HG02943 (cell line): Measurements from ENCODE around the gene SLC9A8.
"Not testable (repeated sequence)": the region's sequence is repeated elsewhere in the genome, so short reads cannot be mapped to it uniquely, and the experiment has no call there.

ENCODE experiments used
- ATAC-seq: cut with Tn5 transposase; IDR thresholded peaks from one replicate; pipeline ENCODE4 v1.9.1; 2021; ENCODE audit warnings: mild to moderate bottlenecking, low read depth, moderate library complexity; ENCODE audit not compliant: unreplicated experiment

The SLC9A8 gene

DNA sequence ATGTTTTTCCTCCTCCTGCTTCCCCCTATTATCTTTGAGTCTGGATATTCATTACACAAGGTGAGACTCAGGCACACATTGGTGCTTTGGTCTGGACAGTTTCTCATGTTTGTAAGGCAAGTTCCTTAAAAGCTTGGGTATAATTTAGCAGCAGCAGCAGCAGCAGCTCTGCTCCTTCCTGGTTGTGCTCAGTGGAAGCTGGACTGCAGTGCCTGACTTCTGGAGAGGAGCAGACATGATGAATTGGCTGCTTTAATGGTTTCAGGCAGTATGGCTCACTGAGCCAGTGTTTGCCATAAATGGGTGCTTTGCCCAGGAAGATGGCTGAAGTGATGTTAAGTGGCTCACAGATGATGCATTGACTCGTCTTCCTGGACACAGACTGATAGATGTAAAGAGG lies 32.4 kb downstream of the SLC9A8 start:
- ATAC-seq, result no peak

DNA sequence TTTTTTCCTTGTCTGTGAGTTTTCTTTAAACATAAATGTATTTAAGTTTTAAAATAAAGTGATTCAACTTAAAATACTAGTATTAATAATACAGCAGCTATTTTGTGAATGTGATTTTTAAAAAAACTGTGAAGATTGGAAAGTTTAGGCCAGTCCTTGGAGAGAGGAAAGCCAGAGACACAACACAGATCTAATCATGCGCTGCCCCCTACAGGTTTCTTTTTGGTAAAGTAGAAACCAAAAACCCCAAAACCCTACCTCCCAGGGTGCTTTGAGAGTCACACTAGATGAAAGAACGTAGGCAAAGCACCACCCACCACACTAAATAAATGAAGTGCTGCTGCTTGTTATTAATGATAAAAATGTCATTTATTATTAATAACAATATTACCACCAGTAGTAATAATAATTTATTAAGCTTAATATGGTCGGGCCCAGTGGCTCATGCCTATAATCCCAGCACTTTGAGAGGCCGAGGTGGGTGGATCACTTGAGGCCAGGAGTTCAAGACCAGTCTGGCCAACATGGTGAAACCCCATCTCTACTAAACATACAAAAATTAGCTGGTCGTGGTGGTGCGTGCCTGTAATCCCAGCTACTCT lies 33.7 kb downstream of the SLC9A8 start:
- ATAC-seq, result no peak

DNA sequence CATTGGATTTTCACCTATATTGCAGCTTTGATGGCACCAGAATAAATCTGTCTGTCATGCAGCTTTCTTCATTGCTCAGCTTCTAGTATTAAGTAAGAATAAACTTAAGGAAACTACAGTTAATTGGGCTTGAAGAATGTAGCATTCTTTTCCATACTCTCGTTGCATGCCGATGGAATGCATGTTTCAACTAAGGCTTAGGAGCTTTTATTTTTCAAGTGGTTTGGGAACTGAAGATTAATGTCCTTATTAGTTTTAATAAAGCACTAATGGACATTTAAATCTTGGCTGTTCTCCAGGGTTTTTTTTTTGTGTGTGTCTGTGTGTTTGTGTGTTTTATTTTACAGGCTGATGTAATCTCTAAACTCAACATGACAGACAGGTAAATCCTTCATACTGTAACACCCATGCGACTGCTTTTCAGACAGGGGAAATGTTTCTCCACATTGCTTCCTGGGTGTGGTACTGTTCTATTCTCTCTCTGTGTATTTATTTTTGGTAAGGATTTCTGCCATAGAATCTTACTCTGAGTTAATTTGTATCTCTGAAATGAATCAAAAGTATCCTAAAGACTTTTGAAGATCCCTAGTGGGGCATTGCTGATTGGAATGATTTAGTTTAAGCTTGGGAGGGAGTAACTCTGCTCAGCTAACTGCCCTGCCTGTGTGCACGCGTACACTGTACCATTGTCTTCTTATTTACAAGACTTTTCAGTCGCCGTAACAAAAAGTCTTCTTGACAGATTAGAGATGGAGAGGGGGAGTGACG lies 38.0 kb downstream of the SLC9A8 start:
- no peak for ATAC-seq

DNA sequence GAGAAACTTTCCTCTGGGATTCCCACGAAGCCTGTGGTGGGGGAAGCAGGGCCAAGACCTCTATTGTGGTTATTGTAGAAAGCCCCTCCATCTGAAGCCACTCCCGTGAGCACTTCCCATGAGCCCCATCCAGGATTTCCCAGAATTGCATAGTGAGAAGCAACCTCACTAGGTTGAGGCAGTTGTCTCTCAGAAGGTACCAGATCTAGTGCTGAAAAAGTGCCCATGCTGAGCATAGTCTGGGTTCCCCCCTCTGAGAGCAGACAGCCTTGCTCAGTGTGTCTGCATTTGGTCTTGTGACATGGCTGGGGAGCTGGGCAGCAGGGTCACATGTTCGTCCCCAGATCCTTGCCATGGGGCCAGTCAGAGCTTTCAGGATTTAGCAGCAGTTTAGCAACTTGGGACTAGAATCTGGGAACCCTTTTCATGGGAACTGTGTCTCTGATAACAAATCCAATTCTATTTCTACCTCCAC lies 38.6 kb downstream of the SLC9A8 start:
- ATAC-seq, result no peak

DNA sequence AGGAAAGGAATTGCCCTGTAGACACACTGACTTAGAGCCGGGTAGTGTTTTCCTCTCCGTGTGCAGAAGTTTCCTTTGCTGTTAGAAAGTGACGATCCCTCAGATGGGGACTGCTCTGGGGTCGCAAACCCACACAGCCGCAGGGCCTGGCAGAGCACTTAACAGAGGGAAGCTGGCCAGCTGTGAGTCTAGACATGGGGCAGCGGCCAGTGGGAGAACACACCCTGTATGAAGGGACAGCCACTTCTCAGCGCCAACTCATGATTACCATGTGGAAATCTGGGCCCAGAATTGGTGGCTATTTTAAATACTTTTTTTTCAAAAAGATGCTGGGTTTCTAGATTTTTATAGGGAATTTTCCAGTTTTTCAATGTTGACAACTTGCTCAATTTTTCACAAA lies 39.4 kb downstream of the SLC9A8 start:
- no peak for ATAC-seq

DNA sequence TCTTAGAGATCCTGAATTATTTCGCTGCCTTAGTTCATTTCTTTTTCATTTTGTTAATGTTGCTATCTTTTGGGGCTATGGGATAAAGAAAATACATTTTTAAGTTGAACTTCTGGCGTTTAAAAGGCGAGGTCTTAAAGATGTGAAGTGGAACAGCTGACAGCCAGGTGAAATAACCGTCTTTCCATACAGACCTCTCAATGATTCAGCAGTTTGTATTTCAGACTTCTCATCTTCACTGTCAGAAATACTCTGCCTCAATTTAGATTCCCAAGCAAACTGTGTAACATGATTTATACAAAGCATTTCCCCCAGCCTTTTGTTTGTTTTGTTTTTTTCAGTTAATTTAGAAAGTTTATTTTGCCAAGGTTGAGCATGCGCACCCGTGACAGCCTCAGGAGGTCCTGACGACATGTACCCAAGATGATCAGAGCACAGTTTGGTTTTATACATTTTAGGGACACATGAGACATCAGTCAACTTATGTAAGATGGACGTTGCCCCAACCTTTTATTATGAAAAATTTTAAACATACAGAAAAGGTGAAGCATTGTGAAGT lies 40.0 kb downstream of the SLC9A8 start:
- ATAC-seq, result no peak

DNA sequence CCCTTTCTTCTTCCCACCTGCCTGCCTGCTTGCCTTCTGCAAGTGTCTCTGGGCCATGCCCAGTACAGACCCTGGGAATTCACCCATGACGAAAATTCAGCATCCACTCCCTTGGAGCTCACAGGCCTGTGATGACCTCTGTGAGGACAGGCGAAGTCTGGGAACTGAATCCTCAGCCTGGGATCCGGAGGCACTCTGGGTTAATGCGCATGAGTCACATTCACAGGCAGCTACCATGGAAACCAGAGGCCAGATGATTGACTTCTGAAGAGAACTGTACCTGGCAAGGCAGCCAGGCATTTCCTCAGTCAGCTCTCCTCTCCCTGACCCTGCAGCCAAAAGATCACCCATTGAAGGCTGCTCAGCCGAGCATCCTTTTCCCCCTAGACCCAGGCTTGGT lies 41.0 kb downstream of the SLC9A8 start:
- no peak for ATAC-seq

DNA sequence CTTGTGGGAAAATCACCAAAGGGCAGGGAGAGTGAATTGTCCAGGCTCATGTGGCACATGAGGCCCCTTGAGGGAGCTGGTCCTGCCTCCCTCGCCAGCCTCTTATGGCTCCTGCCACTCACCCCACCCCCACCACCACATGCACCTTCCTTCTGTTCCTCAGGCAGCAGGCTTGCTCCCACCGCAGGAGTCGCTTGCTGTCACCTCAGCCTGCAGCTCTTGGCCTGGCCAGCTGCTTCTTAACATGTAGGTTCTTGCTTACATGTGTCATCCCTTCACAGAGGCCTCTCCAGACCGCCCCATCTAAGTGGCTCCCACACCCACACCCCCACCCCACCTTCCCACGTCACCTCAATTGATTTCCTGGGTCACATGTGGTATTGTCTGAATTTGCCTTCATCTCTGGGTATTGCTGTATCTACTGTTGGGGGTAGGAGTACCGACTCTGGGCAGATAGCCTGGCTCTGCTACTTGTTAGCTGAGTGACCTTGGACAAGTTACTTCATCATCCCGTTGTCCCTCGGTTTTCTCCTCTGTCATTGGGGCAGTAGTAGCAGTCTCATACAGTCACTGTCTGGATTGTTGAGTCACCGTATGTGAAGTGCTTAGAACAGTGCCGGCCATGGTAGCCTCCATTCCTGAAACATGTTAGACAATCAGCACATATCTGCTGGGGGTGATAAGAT lies 41.7 kb downstream of the SLC9A8 start:
- no peak for ATAC-seq

DNA sequence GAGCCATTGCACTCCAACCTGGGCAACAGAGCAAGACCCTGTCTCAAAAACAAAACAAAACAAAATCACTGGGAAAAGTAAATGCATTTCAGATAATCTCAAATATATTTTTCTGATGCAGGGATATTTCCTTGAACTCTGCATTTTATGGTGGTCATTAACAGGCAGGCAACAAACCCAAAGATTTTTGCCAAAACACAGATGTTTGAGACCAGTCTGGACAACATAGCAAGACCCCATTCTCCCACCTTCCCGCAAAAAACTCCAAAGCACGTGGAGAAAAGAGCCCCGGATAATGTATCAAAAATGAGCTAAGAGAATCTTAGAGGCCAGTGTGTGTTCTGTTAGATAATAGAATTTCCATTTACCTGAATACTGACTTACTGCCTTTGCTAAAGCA lies 44.3 kb downstream of the SLC9A8 start:
- no peak for ATAC-seq

DNA sequence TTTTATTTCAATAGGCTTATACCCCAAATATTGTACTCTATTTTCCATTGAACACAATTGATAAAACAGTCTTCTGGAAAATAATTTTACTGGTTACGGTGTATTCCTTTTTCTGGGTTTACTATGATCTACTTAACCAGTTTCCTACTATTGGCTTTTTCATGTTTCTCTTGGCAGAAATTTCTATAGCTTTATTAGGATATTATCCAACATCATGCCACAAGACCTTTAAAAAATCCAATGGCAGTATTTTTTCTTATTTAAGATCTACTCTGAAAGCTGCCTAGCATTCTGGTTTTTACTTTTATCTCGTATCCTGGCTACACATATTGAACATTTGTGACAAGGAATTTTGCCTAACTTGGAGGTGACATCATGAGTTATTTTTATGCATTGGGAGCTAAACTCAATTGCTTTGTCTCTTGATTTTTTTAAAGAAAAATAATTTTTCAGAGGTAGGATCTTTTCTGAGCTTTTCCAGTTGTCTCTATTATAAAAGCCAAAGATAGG lies 45.5 kb downstream of the SLC9A8 start:
- ATAC-seq, result no peak

DNA sequence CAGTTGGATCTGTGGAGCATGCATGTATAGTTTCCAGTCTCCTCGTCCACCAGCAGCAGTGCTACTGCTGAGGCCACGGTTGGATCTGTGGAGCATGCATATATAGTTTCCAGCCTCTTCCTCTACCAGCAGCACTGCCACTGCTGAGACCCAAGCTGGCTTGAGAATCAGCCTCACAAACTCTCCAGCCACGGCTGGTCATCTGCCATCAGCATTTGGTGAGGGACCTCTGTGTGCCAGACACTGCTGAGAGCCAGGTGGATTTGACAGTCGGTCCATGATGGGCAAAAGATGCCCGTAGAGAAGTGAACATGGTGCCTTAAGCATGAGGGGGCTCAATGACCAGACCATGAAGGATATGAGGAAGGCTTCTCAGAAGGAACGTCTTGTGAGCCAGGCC lies 46.4 kb downstream of the SLC9A8 start:
- no peak for ATAC-seq

DNA sequence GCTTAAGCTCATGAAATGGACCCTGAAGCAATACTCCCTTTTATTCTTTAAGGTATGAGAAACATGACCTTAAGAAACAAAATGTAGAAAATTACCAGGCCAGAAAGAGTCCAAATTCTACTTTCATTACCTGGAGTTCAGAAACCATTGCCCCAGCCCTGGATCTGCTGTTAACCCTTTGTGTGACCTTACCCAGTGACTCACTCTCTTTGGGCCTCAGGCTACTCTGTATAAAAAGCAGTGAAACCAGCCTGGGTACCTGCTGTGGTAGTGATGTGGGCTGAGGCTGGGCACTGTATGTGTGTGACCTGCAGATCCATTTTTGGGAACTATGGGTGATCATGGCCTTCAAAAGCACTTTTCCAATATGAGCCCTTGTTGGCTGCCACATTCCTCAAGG lies 47.2 kb downstream of the SLC9A8 start:
- no peak for ATAC-seq

DNA sequence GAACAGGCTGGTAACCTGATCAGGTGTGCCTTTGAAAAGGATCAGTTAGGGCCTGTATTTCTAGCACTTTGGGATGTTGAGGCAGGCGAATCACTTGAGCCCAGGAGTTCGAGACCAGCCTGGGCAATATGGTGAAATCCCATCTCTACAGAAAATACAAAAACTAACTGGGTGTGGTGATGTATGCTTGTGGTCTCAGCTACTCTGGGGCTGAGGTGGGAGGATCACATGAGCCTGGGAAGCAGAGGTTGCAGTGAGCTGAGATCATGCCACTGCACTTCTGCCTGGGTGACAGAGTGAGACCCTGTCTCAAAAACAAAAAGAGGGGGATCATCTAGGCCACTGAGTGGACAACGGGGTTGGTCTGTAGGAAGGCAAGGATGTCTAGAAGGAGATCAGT lies 48.6 kb downstream of the SLC9A8 start:
- not testable (repeated sequence) for ATAC-seq

DNA sequence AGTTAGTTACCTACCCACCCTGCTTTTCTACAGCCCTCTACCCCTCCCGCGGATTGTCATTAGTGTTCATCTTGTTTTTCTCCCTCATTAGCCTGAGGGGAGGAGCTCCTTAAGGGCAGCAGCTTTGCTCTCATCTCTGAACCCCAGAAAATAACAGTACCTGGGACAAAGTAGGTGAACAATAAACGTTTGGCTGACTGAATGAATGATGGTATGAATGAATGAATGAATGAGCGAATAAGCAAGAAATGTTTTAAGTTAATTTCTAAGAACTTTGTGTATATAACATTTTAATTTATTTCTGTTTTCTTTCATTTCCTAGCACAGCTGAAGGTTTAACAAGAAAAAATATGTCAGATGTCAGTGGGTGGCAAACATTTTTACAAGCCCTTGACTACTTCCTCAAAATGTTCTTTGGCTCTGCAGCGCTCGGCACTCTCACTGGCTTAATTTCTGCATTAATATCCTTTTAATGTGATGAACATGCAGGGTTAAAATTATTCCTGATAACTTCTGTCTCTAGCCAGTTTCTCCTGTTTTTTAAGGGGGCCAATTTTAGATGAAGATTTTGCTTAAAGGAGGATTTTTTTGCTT lies 50.1 kb downstream of the SLC9A8 start:
- no peak for ATAC-seq

DNA sequence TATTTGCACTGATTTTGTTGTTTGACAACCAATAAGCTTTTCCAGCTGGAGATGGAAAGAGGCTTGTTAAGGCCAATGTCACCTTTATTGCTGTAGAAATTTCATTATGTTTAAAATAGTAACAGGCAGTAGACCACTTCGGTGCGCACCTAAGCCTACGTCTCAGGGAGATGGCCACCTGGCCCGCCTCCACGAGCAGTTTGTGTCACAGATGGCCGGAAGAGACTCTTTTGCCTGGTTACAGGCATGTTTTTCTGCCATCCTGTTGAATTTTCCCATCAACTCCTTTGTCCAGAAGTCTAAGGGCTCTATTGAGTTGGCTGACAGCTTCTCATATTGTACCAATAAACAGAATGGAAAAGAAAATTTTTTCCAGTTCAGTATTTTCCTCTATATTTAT lies 51.0 kb downstream of the SLC9A8 start:
- no peak for ATAC-seq

DNA sequence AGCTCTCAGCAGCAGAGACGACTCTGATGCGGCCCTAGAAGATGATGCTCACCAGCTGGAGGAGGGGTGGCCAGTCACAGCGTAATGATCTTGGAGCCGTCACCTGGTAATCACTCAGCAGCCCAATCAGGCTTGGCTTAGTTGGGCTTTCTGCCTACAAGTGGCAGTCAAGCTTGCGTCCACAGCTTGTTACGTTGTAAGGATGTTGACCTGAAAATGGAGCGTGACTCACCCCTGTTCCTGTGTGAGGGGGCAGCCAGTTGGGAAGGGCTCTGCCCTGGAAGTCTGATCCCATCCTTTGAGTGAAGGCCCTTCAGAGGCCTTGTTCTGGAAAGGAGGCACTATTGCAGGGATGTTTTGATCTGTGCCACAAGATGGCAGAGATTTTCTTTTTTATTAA lies 52.9 kb downstream of the SLC9A8 start:
- ATAC-seq, result no peak

DNA sequence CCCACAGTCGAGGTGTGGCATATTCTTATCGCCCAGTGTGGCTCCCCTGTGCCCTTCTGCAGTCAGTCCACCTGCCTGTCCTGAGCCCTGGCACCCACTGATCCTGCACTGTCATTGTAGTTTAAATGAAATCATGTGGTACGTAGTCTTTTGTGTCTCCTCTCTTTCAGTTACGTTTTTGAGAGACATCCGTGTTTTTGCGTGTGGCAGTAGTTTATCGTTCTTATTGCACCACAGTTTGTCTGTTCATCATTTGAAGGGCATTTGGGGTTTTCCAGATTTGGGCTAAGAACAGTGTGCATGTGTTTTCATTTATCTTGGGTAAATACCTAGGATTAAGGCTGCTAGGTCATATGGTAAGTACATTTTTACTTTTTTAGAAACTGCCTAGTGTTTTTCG lies 53.4 kb downstream of the SLC9A8 start:
- no peak for ATAC-seq

DNA sequence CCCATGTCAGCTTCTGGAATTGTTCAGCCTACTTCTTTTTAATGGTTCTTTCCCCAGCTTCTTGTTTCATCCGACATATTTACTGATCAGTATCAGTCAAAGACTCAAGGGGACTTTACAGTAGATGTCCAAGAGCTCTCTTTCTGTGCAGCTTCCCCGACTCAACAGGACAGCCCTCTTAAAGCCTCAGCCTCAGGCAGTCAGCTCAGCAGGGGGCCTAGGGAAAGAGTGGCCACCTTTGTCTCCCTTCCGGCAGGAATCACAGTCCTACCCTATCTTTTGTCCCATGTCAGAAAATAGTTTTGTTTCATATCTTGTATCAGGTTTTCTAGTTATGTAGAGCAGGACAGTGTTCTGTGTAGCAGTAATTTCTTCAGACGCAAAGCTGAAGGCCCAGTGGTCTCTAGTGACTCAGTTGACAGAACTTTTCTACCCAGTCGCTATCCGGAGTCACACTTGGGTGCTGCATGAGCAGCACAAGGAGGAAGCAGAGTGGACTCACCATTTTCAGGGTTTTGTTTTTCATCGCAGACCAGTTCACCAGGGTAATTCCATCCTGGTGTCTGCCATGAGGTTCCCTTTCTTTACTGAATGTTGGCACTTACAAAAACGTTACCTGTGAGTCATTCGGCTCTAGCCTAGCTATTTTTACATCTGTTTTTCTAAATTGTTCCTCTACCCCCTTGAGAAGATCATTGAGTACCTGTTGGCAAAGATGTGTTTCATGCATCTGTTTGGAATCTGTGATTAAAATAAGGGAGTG lies 55.0 kb downstream of the SLC9A8 start:
- no peak for ATAC-seq

DNA sequence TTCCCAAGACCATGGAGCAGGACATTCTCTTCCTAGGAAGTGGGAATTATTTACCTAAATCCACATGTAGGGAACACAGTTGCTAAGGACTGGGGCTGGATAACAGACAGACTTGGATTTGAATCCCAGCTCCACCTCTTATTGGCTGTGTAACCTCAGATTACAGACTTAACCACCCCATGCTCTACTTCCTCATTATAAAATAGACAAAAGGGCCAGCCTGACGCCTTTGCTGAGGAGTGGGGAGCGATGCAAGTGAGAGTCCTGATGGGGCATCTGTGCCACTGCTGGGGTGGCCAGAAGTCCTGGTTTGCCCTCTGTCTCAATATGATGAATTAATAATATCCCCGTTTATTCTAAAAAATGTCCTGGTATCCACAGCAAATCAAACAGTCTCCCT lies 55.9 kb downstream of the SLC9A8 start:
- no peak for ATAC-seq

DNA sequence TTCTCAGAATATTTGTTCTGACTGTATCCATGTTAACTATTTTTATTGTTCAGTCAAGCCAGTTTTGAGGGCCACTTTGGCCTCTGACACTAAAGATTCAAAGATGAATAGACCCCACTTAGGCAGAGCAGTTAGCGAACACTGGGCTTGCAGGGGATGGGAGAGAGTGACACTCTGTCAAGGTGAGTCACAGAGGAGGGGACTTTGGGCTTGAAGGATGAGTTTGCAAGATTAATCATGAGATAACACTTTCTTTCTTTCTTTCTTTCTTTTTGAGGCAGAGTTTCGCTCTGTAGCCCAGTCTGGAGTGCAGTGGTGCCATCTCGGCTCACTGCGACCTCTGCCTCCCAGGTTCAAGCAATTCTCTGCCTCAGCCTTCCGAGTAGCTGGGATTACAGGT lies 56.3 kb downstream of the SLC9A8 start:
- ATAC-seq, result no peak
